SJSA1 (cell line): ENCODE measurements around the gene FUT2. TPM values are rescaled to one million over a fixed set of nuclear protein-coding genes. Genes with fewer than 3 reads are reported as not detected.

Experiments used
- DNase-seq, 2 experiments: peaks; one replicate each; pipeline ENCODE4 v3.0.0-alpha.2; 2015 to 2020; ENCODE audit warnings: low spot score in 2 of 2, low read depth in 1 of 2
- H3K27ac ChIP-seq: fragments of 250-450 bp; sonication (Bioruptor Pico); 2 replicates; pipeline ENCODE4 v1.5.1; 2020; ENCODE audit warnings: mild to moderate bottlenecking, moderate library complexity
- H3K27me3 ChIP-seq: fragments of 250-450 bp; sonication (Bioruptor Pico); replicated peaks from 2 replicates; pipeline ENCODE4 v1.5.1; 2020; ENCODE audit warnings: mild to moderate bottlenecking, moderate library complexity
- H3K36me3 ChIP-seq: fragments of 250-450 bp; sonication (Bioruptor Pico); 2 replicates; pipeline ENCODE4 v1.5.1; 2020; ENCODE audit warnings: mild to moderate bottlenecking
- H3K4me1 ChIP-seq: fragments of 250-450 bp; sonication (Bioruptor Pico); replicated peaks from 2 replicates; pipeline ENCODE4 v1.6.1; 2021; ENCODE audit warnings: mild to moderate bottlenecking
- H3K4me3 ChIP-seq: fragments of 250-450 bp; sonication (Bioruptor Pico); 2 replicates; pipeline ENCODE4 v1.5.1; 2020; ENCODE audit warnings: mild to moderate bottlenecking
- H3K9me3 ChIP-seq: fragments of 250-450 bp; sonication (Bioruptor Pico); replicated peaks from 2 replicates; pipeline ENCODE4 v1.5.1; 2020; ENCODE audit warnings: mild to moderate bottlenecking
- total RNA-seq: library from RNA; depleted of rRNA; stranded (reverse); fragments of >200 nt; shearing (Covaris generic); gene quantifications from 2 replicates; pipeline ENCODE4 v1.2.3, GENCODE V29; 2014

Gene FUT2
- total RNA-seq, 1 experiment from 2014 or later, result not detected

GRCh38 chr19:48661711-48662090 is 34.1 kb upstream of the FUT2 start:
- H3K36me3 ChIP-seq, result no peaks in the 10 kb centered on the region
- no peak overlapping the region for H3K27ac ChIP-seq
- no peak overlapping the region for H3K4me3 ChIP-seq
- H3K27me3 ChIP-seq, result no peaks in the 10 kb centered on the region
- H3K4me1 ChIP-seq, result peaks cover 14% of the 10 kb centered on the region
- H3K9me3 ChIP-seq, result no peaks in the 10 kb centered on the region
- DNase-seq, result no peak

GRCh38 chr19:48663667-48664066 is 32.1 kb upstream of the FUT2 start:
- no peak for DNase-seq
- no peaks in the 10 kb centered on the region for H3K27me3 ChIP-seq
- H3K4me1 ChIP-seq, result 0 out of 2 replicates have a peak, but pooled peaks cover 3% of the 10 kb centered on the region
- H3K9me3 ChIP-seq, result no peaks in the 10 kb centered on the region
- no peak overlapping the region for H3K27ac ChIP-seq
- no peak overlapping the region for H3K4me3 ChIP-seq
- no peaks in the 10 kb centered on the region for H3K36me3 ChIP-seq

GRCh38 chr19:48664476-48664875 is 31.3 kb upstream of the FUT2 start:
- no peak overlapping the region for H3K4me3 ChIP-seq

GRCh38 chr19:48665786-48666185 is 30.0 kb upstream of the FUT2 start:
- no peaks in the 10 kb centered on the region for H3K36me3 ChIP-seq
- H3K27ac ChIP-seq, result no peak overlapping the region
- H3K27me3 ChIP-seq, result no peaks in the 10 kb centered on the region
- DNase-seq, result no peak
- H3K4me1 ChIP-seq, result 0 out of 2 replicates have a peak, but pooled peaks cover under 1% of the 10 kb centered on the region
- no peak overlapping the region for H3K4me3 ChIP-seq
- no peaks in the 10 kb centered on the region for H3K9me3 ChIP-seq

More at GRCh38 chr19:48664476-48664875, 31.3 kb upstream of the FUT2 start:
- no peak for DNase-seq
- Histone ChIP-seq H3K36me3 (no peaks in the 10 kb centered on the region), H3K9me3 (no peaks in the 10 kb centered on the region), H3K27me3 (no peaks in the 10 kb centered on the region), H3K27ac (no peak overlapping the region), H3K4me1 (0 out of 2 replicates have a peak, but pooled peaks cover 3% of the 10 kb centered on the region)

- Histone ChIP-seq H3K36me3 (no peaks in the 10 kb centered on the region), H3K9me3 (no peaks in the 10 kb centered on the region), H3K27me3 (no peaks in the 10 kb centered on the region), H3K4me3 (no peak overlapping the region), H3K4me1 (no peaks in the 10 kb centered on the region), H3K27ac (no peak overlapping the region)
- no peak for DNase-seq
Observed at GRCh38 chr19:48668332-48668731, 27.4 kb upstream of the FUT2 start.

- Histone ChIP-seq H3K27me3 (no peaks in the 10 kb centered on the region), H3K36me3 (no peaks in the 10 kb centered on the region), H3K9me3 (no peaks in the 10 kb centered on the region), H3K27ac (no peak overlapping the region), H3K4me1 (no peaks in the 10 kb centered on the region), H3K4me3 (no peak overlapping the region)
- no peak for DNase-seq
Observed at GRCh38 chr19:48668761-48669160, 27.0 kb upstream of the FUT2 start.

GRCh38 chr19:48669903-48670668 is 25.7 kb upstream of the FUT2 start:
- no peak for DNase-seq
- H3K4me1 ChIP-seq, result no peaks in the 10 kb centered on the region
- no peak overlapping the region for H3K4me3 ChIP-seq
- H3K9me3 ChIP-seq, result no peaks in the 10 kb centered on the region
- H3K27me3 ChIP-seq, result no peaks in the 10 kb centered on the region
- H3K27ac ChIP-seq, result no peak overlapping the region
- no peaks in the 10 kb centered on the region for H3K36me3 ChIP-seq

- no peak overlapping the region for H3K27ac ChIP-seq
- no peaks in the 10 kb centered on the region for H3K4me1 ChIP-seq
- H3K27me3 ChIP-seq, result no peaks in the 10 kb centered on the region
- no peak for DNase-seq
- H3K4me3 ChIP-seq, result no peak overlapping the region
- H3K9me3 ChIP-seq, result no peaks in the 10 kb centered on the region
- no peaks in the 10 kb centered on the region for H3K36me3 ChIP-seq
Observed at GRCh38 chr19:48670699-48671445, 24.9 kb upstream of the FUT2 start.

GRCh38 chr19:48671446-48671995 is 24.2 kb upstream of the FUT2 start:
- no peaks in the 10 kb centered on the region for H3K4me1 ChIP-seq
- no peaks in the 10 kb centered on the region for H3K27me3 ChIP-seq
- H3K4me3 ChIP-seq, result no peak overlapping the region
- H3K36me3 ChIP-seq, result no peaks in the 10 kb centered on the region
- DNase-seq, result no peak
- no peaks in the 10 kb centered on the region for H3K9me3 ChIP-seq
- no peak overlapping the region for H3K27ac ChIP-seq

GRCh38 chr19:48672994-48673393 is 22.8 kb upstream of the FUT2 start, which contains the start of gene NTN5:
NTN5 (minus strand) TSS chr19:48673017; CDS start chr19:48670986, 2,031 bp downstream.
- no peak within 1 kb of the TSS for H3K4me3 ChIP-seq
- no peak within 1 kb of the TSS for H3K27ac ChIP-seq
- H3K9me3 ChIP-seq, result no peaks in the 10 kb centered on the region
- H3K27me3 ChIP-seq, result no peaks in the 10 kb centered on the region
- H3K36me3 ChIP-seq, result no peaks in the 10 kb centered on the region
- no peaks in the 10 kb centered on the region for H3K4me1 ChIP-seq
- DNase-seq, result no peak

- Histone ChIP-seq H3K4me3 (no peak overlapping the region), H3K36me3 (no peaks in the 10 kb centered on the region), H3K27ac (no peak overlapping the region), H3K9me3 (no peaks in the 10 kb centered on the region), H3K27me3 (no peaks in the 10 kb centered on the region), H3K4me1 (no peaks in the 10 kb centered on the region)
- DNase-seq, result no peak
Observed at GRCh38 chr19:48673436-48674100, 22.2 kb upstream of the FUT2 start.

GRCh38 chr19:48674216-48674809 is 21.5 kb upstream of the FUT2 start:
- Histone ChIP-seq H3K4me3 (no peak overlapping the region), H3K36me3 (no peaks in the 10 kb centered on the region), H3K4me1 (no peaks in the 10 kb centered on the region), H3K27ac (no peak overlapping the region), H3K27me3 (no peaks in the 10 kb centered on the region), H3K9me3 (no peaks in the 10 kb centered on the region)
- DNase-seq, result no peak
